RCC 7860 (cell line): ENCODE data around the gene ATXN10.

Experiments
- DNase-seq: peaks from one replicate; pipeline ENCODE4 v3.0.0-alpha.2; 2015; ENCODE audit warnings: low spot score
- FAIRE-seq: peaks from 2 replicates; lab custom pipeline; 2012; peaks lifted over from hg19 to GRCh38; lab: Jason Lieb, UNC

Gene ATXN10

GRCh38 chr22:45845076-45845487 lies 173.4 kb downstream of the ATXN10 start:
- DNase-seq (no peak), FAIRE-seq (no peak)

- DNase-seq (no peak), FAIRE-seq (no peak)
Measured at GRCh38 chr22:45846952-45847351, 175.3 kb downstream of the ATXN10 start.

- FAIRE-seq, result no peak
- DNase-seq, result no peak
Measured at GRCh38 chr22:45848904-45849303, 177.3 kb downstream of the ATXN10 start.

- FAIRE-seq (no peak), DNase-seq (no peak)
Measured at GRCh38 chr22:45852826-45853225, 181.2 kb downstream of the ATXN10 start.

- DNase-seq (no peak), FAIRE-seq (no peak)
Measured at GRCh38 chr22:45855961-45856360, 184.3 kb downstream of the ATXN10 start.

GRCh38 chr22:45857519-45857918 lies 185.9 kb downstream of the ATXN10 start:
- no peak for DNase-seq
- FAIRE-seq, result no peak

- DNase-seq, result no peak
- FAIRE-seq, result no peak
Measured at GRCh38 chr22:45859231-45860161, 187.9 kb downstream of the ATXN10 start.

GRCh38 chr22:45860201-45860600 lies 188.6 kb downstream of the ATXN10 start:
- FAIRE-seq (no peak), DNase-seq (no peak)

- FAIRE-seq (no peak), DNase-seq (no peak)
Measured at GRCh38 chr22:45861259-45861658, 189.6 kb downstream of the ATXN10 start.

GRCh38 chr22:45863981-45864751 lies 192.5 kb downstream of the ATXN10 start:
- FAIRE-seq (no peak), DNase-seq (peak; percentile 50)

- DNase-seq, result no peak
- no peak for FAIRE-seq
Measured at GRCh38 chr22:45864959-45865476, 193.4 kb downstream of the ATXN10 start.

- DNase-seq (no peak), FAIRE-seq (no peak)
Measured at GRCh38 chr22:45865561-45866125, 194.0 kb downstream of the ATXN10 start.

- DNase-seq (no peak), FAIRE-seq (no peak)
Measured at GRCh38 chr22:45866126-45866645, 194.6 kb downstream of the ATXN10 start.

- DNase-seq (no peak), FAIRE-seq (no peak)
Measured at GRCh38 chr22:45866646-45867117, 195.0 kb downstream of the ATXN10 start.

GRCh38 chr22:45867118-45867905 lies 195.7 kb downstream of the ATXN10 start:
- FAIRE-seq (no peak), DNase-seq (no peak)

GRCh38 chr22:45867906-45868555 lies 196.4 kb downstream of the ATXN10 start:
- DNase-seq, result no peak
- no peak for FAIRE-seq

GRCh38 chr22:45868571-45869339 lies 197.1 kb downstream of the ATXN10 start:
- FAIRE-seq, result no peak

GRCh38 chr22:45869340-45869847 lies 197.8 kb downstream of the ATXN10 start:
- no peak for FAIRE-seq
- DNase-seq, result no peak

More at GRCh38 chr22:45868571-45869339, 197.1 kb downstream of the ATXN10 start:
- no peak for DNase-seq

- no peak for DNase-seq
- no peak for FAIRE-seq
Measured at GRCh38 chr22:45870011-45870410, 198.4 kb downstream of the ATXN10 start.
